Measurements from ENCODE around the gene RAB14. TPM values are rescaled to one million over a fixed set of nuclear protein-coding genes. Genes with fewer than 3 reads are reported as not detected.
"Not testable (repeated sequence)": the region's sequence is repeated elsewhere in the genome, so short reads cannot be mapped to it uniquely, and the experiment has no call there.

The RAB14 gene
- total RNA-seq, 1 experiment from 2014 or later = 82.6 TPM

- Histone ChIP-seq H4K20me1 (ENCODE audit: insufficient read depth) (peaks cover 11% of the 10 kb centered on the region), H3K79me2 (ENCODE audit: low read depth) (peaks cover 34% of the 10 kb centered on the region), H3K4me2 (no peak overlapping the region; the same call in 1 of the 2 replicates), H2AFZ (no peak overlapping the region), H3K4me1 (replicated peaks; ENCODE audit: insufficient read depth) (peaks cover 18% of the 10 kb centered on the region), H3K36me3 (ENCODE audit: low read depth) (peaks cover 14% of the 10 kb centered on the region), H3K9me3 (ENCODE audit: insufficient read depth, low read depth) (no peaks in the 10 kb centered on the region), H3K9me2 (ENCODE audit: insufficient read depth) (no peaks in the 10 kb centered on the region), H3K4me3 (no peak overlapping the region), H3K27ac (peak overlapping the region; percentile 41), H3F3A (ENCODE audit: insufficient read depth, low read depth) (peaks cover 9% of the 10 kb centered on the region; the same call in 1 of the 2 replicates), H3K27me3 (ENCODE audit: insufficient read depth, low read depth) (no peaks in the 10 kb centered on the region)
- ChIA-PET POLR2A (ENCODE audit: unreplicated experiment) (no interaction called here), CTCF (no interaction called here)
- no TSS peak for BruUV-seq (replicated peaks)
- TF ChIP-seq CTCF (conservative IDR thresholded peaks at IDR 0.05) (no peak), EZH2 (IDR thresholded peaks at IDR 0.05; ENCODE audit: low read depth) (no peak)
- DNase-seq = no peak
- intact Hi-C loops (cut with micrococcal nuclease; ENCODE audit: unreplicated experiment) = no loop called here
These were observed 18.7 kb downstream of the RAB14 start for GRCh38 chr9:121182989-121183388.

GRCh38 chr9:121182101-121182836 is 19.4 kb downstream of the RAB14 start:
- H3K79me2 ChIP-seq (ENCODE audit: low read depth) = peaks cover 27% of the 10 kb centered on the region
- POLR2A ChIA-PET (ENCODE audit: unreplicated experiment) = interaction anchor here (1.0 kb wide), 1 partner anchor 17 kb away, joined by 5 read pairs; no protein-coding TSS in a partner anchor
- H3K4me2 ChIP-seq = no peak overlapping the region
- no TSS peak for BruUV-seq (replicated peaks)
- intact Hi-C loops (cut with micrococcal nuclease; ENCODE audit: unreplicated experiment) = no loop called here
- H3K4me1 ChIP-seq (replicated peaks; ENCODE audit: insufficient read depth) = peaks cover 18% of the 10 kb centered on the region
- no peaks in the 10 kb centered on the region for H3K9me3 ChIP-seq (ENCODE audit: insufficient read depth, low read depth)
- CTCF ChIA-PET = no interaction called here
- H3K4me3 ChIP-seq = no peak overlapping the region
- peaks cover 9% of the 10 kb centered on the region; the same call in 1 of the 2 replicates for H3F3A ChIP-seq (ENCODE audit: insufficient read depth, low read depth)
- DNase-seq = no peak
- H3K36me3 ChIP-seq (ENCODE audit: low read depth) = peaks cover 14% of the 10 kb centered on the region
- no peak for TF ChIP-seq EZH2 (IDR thresholded peaks at IDR 0.05; ENCODE audit: low read depth)
- TF ChIP-seq CTCF (conservative IDR thresholded peaks at IDR 0.05) = no peak
- no peak overlapping the region for H2AFZ ChIP-seq
- H4K20me1 ChIP-seq (ENCODE audit: insufficient read depth) = peaks cover 13% of the 10 kb centered on the region
- no peaks in the 10 kb centered on the region for H3K9me2 ChIP-seq (ENCODE audit: insufficient read depth)
- no peaks in the 10 kb centered on the region for H3K27me3 ChIP-seq (ENCODE audit: insufficient read depth, low read depth)
- 0 out of 2 replicates have a peak overlapping the region, but pooled peaks have one; percentile 41 for H3K27ac ChIP-seq

DNA sequence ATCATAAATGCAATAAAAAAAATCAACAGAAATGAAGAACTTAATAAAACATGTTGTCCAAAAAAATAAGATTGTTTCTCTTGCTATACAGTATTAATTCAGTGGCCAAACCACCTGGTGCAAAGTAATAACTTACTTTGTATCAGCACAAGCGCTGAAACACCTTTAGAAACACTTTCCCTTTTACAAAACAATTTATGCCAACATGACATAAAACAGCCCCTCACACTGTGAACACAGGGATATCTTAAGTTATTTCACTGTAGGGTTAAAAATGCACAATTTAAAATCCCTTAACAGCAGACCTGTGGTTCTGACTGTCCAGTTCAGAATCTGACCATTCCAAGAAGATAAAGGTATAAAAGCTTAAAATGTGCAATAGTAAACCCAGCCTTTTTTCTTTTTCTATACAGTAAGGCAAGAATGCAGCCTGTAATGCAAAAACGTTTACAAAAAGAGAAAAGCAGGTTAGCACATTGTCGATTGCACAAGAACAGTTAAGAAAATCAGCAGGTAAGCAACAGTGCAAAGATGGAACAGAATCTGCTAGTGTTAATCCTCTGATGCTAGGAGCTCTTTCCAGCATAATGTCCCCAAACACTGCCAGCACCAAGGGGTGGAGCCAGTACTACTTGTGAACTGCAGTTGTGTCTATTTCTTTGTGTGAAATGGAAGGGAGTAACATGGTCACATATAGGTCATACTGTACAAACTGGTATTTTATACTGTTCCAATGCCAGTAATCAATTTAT is 21.6 kb downstream of the RAB14 start:
- CTCF ChIA-PET = no interaction called here
- Histone ChIP-seq H3K27ac (no peak overlapping the region), H4K20me1 (ENCODE audit: insufficient read depth) (peaks cover 8% of the 10 kb centered on the region), H3K4me1 (replicated peaks; ENCODE audit: insufficient read depth) (peaks cover 18% of the 10 kb centered on the region), H3K27me3 (ENCODE audit: insufficient read depth, low read depth) (no peaks in the 10 kb centered on the region), H3K79me2 (ENCODE audit: low read depth) (peaks cover 7% of the 10 kb centered on the region), H3K9me3 (ENCODE audit: insufficient read depth, low read depth) (no peaks in the 10 kb centered on the region), H3F3A (ENCODE audit: insufficient read depth, low read depth) (peaks cover 9% of the 10 kb centered on the region; the same call in 1 of the 2 replicates), H3K4me2 (no peak overlapping the region), H3K36me3 (ENCODE audit: low read depth) (peaks cover 4% of the 10 kb centered on the region), H3K9me2 (ENCODE audit: insufficient read depth) (no peaks in the 10 kb centered on the region), H2AFZ (no peak overlapping the region), H3K4me3 (no peak overlapping the region)
- intact Hi-C loops (cut with micrococcal nuclease; ENCODE audit: unreplicated experiment) = no loop called here
- POLR2A ChIA-PET (ENCODE audit: unreplicated experiment) = no interaction called here
- no peak for TF ChIP-seq CTCF (conservative IDR thresholded peaks at IDR 0.05)
- TF ChIP-seq EZH2 (IDR thresholded peaks at IDR 0.05; ENCODE audit: low read depth) = no peak
- BruUV-seq (replicated peaks) = TSS peak; percentile 15
- DNase-seq = no peak

GRCh38 chr9:121179373-121179721 is 22.3 kb downstream of the RAB14 start:
- H3F3A ChIP-seq (ENCODE audit: insufficient read depth, low read depth); POLR2A ChIA-PET (ENCODE audit: unreplicated experiment); H3K27me3 ChIP-seq (ENCODE audit: insufficient read depth, low read depth); H3K9me2 ChIP-seq (ENCODE audit: insufficient read depth); H2AFZ ChIP-seq; H3K4me2 ChIP-seq; H4K20me1 ChIP-seq (ENCODE audit: insufficient read depth); H3K36me3 ChIP-seq (ENCODE audit: low read depth); H3K27ac ChIP-seq; CTCF ChIA-PET; H3K9me3 ChIP-seq (ENCODE audit: insufficient read depth, low read depth); BruUV-seq (replicated peaks); H3K4me3 ChIP-seq; intact Hi-C loops (cut with micrococcal nuclease; ENCODE audit: unreplicated experiment); DNase-seq; H3K79me2 ChIP-seq (ENCODE audit: low read depth): not testable (repeated sequence)
- H3K4me1 ChIP-seq (replicated peaks; ENCODE audit: insufficient read depth) = peaks cover 18% of the 10 kb centered on the region
